ENCODE measurements around the gene NDUFA5.

NDUFA5 gene

DNA sequence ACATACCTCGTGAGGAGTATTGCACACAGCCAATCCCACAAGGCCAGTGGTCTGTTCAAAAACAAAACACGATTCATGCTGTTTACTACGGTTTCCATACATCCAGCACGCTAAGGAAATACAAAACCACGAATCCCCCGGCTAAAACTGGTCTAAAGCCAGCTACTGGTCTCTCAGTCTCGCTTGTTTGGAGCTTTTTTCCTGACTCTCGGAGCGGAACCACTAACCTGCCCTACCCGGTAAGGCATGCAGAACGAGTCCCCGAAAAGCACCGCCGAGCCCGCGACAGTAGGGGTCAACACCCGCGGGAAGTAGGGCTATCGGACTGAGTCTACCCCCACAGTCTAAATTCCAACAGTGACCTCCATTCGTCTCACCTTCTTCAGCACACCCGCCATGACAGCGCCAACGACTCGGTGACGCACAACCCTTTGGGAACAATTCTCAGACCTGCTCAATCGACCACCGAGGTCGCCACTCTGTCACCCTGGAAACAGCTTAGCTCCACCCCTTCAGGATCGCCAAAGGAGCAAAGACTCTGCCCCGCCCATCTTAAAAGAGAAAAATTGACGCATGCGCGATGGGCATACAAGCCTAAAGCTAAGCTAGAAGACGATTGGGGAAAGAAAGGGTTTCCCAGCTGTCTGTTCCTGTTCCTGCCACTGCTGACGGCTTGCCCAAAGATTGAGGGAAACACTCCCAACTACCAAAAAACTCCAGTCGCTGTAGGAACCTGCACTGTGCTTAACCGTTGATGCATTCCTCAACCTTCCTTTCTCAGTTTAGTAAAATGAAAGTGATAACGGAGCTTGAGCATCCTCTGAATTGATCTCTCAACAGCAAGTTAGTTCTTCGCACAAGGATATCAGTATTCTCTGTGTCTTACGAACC, at the start of gene NDUFA5:
TSS of gene NDUFA5 (minus strand) at position 421 of the 891 bp plus-strand sequence. CDS start at position 398, 23 bp downstream.
- no peak for TF ChIP-seq CTCF (IDR thresholded peaks at IDR 0.05; ENCODE audit: insufficient read depth, missing control alignments)
- FAIRE-seq (peak; percentile 86), DNase-seq (ENCODE audit: insufficient read length, low spot score) (peak; percentile 34)

GRCh38 chr7:123604739-123605138, 47.1 kb upstream of the NDUFA5 start:
- FAIRE-seq (no peak), DNase-seq (ENCODE audit: insufficient read length, low spot score) (no peak)
- no peak for TF ChIP-seq CTCF (IDR thresholded peaks at IDR 0.05; ENCODE audit: insufficient read depth, missing control alignments)

DNA sequence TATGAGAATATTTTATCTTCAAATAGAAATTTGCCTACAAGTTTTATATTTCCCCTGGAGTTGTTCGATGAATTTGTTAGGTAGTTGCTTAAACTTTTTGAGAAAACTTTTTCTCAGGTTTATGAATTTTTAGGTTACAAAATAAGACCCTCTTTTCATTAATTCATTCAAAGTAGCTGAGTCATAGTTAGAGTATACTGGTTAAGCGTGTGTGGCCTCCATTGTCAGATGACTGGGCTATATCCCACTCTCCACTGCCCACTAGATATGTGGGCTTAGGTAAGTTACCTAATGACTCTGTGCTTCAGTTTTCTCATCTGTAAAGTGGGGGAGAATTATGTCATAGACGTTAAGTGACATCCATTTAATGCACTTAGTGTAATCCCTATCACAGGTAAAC, 45.0 kb upstream of the NDUFA5 start:
- no peak for TF ChIP-seq CTCF (IDR thresholded peaks at IDR 0.05; ENCODE audit: insufficient read depth, missing control alignments)
- DNase-seq (ENCODE audit: insufficient read length, low spot score): no peak
- FAIRE-seq: no peak

- no peak for DNase-seq (ENCODE audit: insufficient read length, low spot score)
- TF ChIP-seq CTCF (IDR thresholded peaks at IDR 0.05; ENCODE audit: insufficient read depth, missing control alignments): no peak
- no peak for FAIRE-seq
Observed at GRCh38 chr7:123601530-123601929, 43.9 kb upstream of the NDUFA5 start, which contains the start of gene ASB15. ASB15 (plus strand) TSS chr7:123601821; CDS start chr7:123614503, 12,682 bp downstream.

GRCh38 chr7:123600876-123601275, 43.3 kb upstream of the NDUFA5 start:
- no peak for DNase-seq (ENCODE audit: insufficient read length, low spot score)
- no peak for TF ChIP-seq CTCF (IDR thresholded peaks at IDR 0.05; ENCODE audit: insufficient read depth, missing control alignments)
- FAIRE-seq: no peak

GRCh38 chr7:123599766-123600165, 42.1 kb upstream of the NDUFA5 start:
- FAIRE-seq: no peak
- DNase-seq (ENCODE audit: insufficient read length, low spot score): no peak
- no peak for TF ChIP-seq CTCF (IDR thresholded peaks at IDR 0.05; ENCODE audit: insufficient read depth, missing control alignments)

DNA sequence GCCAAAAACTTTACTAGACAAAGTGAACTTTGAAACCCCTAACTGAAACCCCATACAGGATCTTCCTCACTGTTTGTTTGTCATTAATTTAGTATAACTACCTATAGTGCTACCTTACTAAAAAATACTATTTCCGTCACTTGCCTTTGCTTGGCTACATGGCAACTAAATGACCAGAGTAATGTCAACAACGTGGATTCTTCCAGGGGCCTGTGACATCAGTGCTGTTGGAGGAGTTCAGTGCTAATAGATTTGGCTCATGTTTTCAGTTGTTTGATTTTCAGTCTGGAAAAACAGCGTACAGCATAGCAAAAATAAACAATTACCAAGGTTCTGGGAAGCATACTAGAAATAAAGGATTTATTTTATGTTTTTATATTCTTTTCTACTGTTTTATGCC, 41.0 kb upstream of the NDUFA5 start:
- TF ChIP-seq CTCF (IDR thresholded peaks at IDR 0.05; ENCODE audit: insufficient read depth, missing control alignments): no peak
- no peak for DNase-seq (ENCODE audit: insufficient read length, low spot score)
- FAIRE-seq: no peak
